ENCODE measurements around the gene SHROOM3.

DNA sequence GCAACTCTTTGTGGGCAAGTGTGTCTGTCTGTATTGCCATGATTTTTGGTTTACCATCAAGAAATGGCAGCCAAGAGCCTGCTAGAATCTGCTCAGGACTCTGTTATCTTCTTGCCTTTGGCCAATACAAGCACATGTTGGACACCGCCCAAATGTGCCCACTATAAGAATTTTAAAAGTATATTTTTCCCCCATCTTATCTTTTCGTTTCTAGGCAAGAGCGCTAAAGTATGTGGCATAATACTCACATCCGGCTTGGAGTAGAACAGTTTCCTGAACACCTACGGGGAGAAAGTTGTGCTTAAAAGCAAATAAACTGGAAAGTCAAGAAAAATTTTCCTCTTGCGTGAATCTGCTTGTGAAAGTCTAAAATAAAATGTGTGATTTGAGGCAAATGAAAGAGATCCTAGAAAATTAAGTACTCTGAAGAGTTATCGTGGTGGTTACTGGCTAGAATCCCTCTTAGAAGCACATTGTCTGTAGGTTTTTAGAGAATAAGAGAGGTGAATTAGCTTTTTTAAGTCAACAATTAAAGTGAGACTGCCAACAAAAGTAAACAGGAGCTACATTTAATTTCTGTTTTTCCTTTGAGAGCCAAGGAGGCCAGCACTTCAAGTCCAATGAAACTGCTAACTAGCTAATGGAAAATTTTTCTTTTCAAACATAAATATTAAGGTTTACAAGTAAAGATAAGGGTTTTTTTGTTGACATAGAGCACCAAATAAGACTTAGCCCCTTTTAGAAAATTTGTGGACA is 242.7 kb downstream of the SHROOM3 start:
- TF ChIP-seq, protein P1, sequence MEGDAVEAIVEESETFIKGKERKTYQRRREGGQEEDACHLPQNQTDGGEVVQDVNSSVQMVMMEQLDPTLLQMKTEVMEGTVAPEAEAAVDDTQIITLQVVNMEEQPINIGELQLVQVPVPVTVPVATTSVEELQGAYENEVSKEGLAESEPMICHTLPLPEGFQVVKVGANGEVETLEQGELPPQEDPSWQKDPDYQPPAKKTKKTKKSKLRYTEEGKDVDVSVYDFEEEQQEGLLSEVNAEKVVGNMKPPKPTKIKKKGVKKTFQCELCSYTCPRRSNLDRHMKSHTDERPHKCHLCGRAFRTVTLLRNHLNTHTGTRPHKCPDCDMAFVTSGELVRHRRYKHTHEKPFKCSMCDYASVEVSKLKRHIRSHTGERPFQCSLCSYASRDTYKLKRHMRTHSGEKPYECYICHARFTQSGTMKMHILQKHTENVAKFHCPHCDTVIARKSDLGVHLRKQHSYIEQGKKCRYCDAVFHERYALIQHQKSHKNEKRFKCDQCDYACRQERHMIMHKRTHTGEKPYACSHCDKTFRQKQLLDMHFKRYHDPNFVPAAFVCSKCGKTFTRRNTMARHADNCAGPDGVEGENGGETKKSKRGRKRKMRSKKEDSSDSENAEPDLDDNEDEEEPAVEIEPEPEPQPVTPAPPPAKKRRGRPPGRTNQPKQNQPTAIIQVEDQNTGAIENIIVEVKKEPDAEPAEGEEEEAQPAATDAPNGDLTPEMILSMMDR (IDR thresholded peaks at IDR 0.05), result no peak
- no peak for TF ChIP-seq POLR2A (IDR thresholded peaks at IDR 0.05)
- no peak for TF ChIP-seq POLR2AphosphoS5 (IDR thresholded peaks at IDR 0.05)
